HG02759 (cell line): ENCODE results near the gene SLC39A13.

Source experiments
- ATAC-seq: cut with Tn5 transposase; IDR thresholded peaks from one replicate; pipeline ENCODE4 v1.9.1; 2021; ENCODE audit warnings: mild to moderate bottlenecking, moderate library complexity; ENCODE audit not compliant: unreplicated experiment

The SLC39A13 gene

GRCh38 chr11:47400768-47401279 lies 7.6 kb upstream of the SLC39A13 start:
- ATAC-seq = peak; percentile 71

GRCh38 chr11:47403135-47403534 lies 5.3 kb upstream of the SLC39A13 start:
- no peak for ATAC-seq

GRCh38 chr11:47403571-47403970 lies 4.8 kb upstream of the SLC39A13 start:
- ATAC-seq = no peak

- ATAC-seq = no peak
These were observed 1.3 kb upstream of the SLC39A13 start for GRCh38 chr11:47406896-47407745.

- no peak for ATAC-seq
These were observed 429 bp downstream of the SLC39A13 start for GRCh38 chr11:47408598-47409439.

- no peak for ATAC-seq
These were observed 1.3 kb downstream of the SLC39A13 start for GRCh38 chr11:47409440-47410369.

- no peak for ATAC-seq
These were observed 2.2 kb downstream of the SLC39A13 start for GRCh38 chr11:47410370-47411264.

- no peak for ATAC-seq
These were observed 3.7 kb downstream of the SLC39A13 start for GRCh38 chr11:47411884-47412746.

GRCh38 chr11:47413351-47413750 lies 5.0 kb downstream of the SLC39A13 start:
- ATAC-seq = no peak

- ATAC-seq = no peak
These were observed 5.7 kb downstream of the SLC39A13 start for GRCh38 chr11:47413908-47414684.

- no peak for ATAC-seq
These were observed 6.3 kb downstream of the SLC39A13 start for GRCh38 chr11:47414685-47415070.

- no peak for ATAC-seq
These were observed 6.9 kb downstream of the SLC39A13 start for GRCh38 chr11:47415091-47415854.

- no peak for ATAC-seq
These were observed 7.6 kb downstream of the SLC39A13 start for GRCh38 chr11:47415949-47416472.

- no peak for ATAC-seq
These were observed 9.3 kb downstream of the SLC39A13 start for GRCh38 chr11:47417712-47418111.

GRCh38 chr11:47418454-47419259 lies 10.3 kb downstream of the SLC39A13 start:
- no peak for ATAC-seq

- ATAC-seq = no peak
These were observed 17.2 kb downstream of the SLC39A13 start for GRCh38 chr11:47425611-47426010.
